DMS53 (cell line): ENCODE data around the gene WBP4.

Experiments
- DNase-seq: peaks from one replicate; lab custom pipeline; 2025; lab: John Stamatoyannopoulos, UW

The WBP4 gene

GRCh38 chr13:41049480-41050440 is 11.5 kb upstream of the WBP4 start:
- DNase-seq = no peak

GRCh38 chr13:41052441-41052840 is 8.9 kb upstream of the WBP4 start:
- peak; percentile 63 for DNase-seq

- no peak for DNase-seq
These were observed 7.9 kb upstream of the WBP4 start for GRCh38 chr13:41053384-41053826.

GRCh38 chr13:41054212-41054877 is 7.0 kb upstream of the WBP4 start:
- DNase-seq = peak; percentile 61

- DNase-seq = peak; percentile 41
These were observed 6.2 kb upstream of the WBP4 start for GRCh38 chr13:41054919-41055619.

- DNase-seq = no peak
These were observed 5.1 kb upstream of the WBP4 start for GRCh38 chr13:41056194-41056593.

GRCh38 chr13:41056826-41057711 is 4.2 kb upstream of the WBP4 start:
- no peak for DNase-seq

GRCh38 chr13:41058295-41059070 is 2.8 kb upstream of the WBP4 start:
- no peak for DNase-seq

- DNase-seq = no peak
These were observed 1.7 kb upstream of the WBP4 start for GRCh38 chr13:41059456-41060081.

GRCh38 chr13:41060082-41060723 is 1.1 kb upstream of the WBP4 start:
- DNase-seq = peak; percentile 94

GRCh38 chr13:41060724-41061074 is 610 bp upstream of the WBP4 start:
- peak; percentile 86 for DNase-seq

- DNase-seq = peak; percentile 82
These were observed 867 bp downstream of the WBP4 start for GRCh38 chr13:41061914-41062837.

- DNase-seq = no peak
These were observed 3.2 kb downstream of the WBP4 start for GRCh38 chr13:41064493-41064892.

GRCh38 chr13:41065078-41065477 is 3.8 kb downstream of the WBP4 start:
- DNase-seq = no peak

GRCh38 chr13:41074523-41074922 is 13.2 kb downstream of the WBP4 start:
- no peak for DNase-seq

- DNase-seq = peak; percentile 41
These were observed 13.7 kb downstream of the WBP4 start for GRCh38 chr13:41075034-41075433.

GRCh38 chr13:41075485-41075884 is 14.2 kb downstream of the WBP4 start:
- no peak for DNase-seq

GRCh38 chr13:41077475-41077874 is 16.2 kb downstream of the WBP4 start:
- DNase-seq = no peak

- no peak for DNase-seq
These were observed 18.4 kb downstream of the WBP4 start for GRCh38 chr13:41079725-41080124.
